H9 (cell line): ENCODE data around the gene SH2D2A. TPM values are rescaled to one million over a fixed set of nuclear protein-coding genes. Genes with fewer than 3 reads are reported as not detected.

Experiments
- DNase-seq: peaks from one replicate; pipeline ENCODE4 v3.0.0-alpha.2; 2017
- H2AFZ ChIP-seq: one replicate; pipeline ENCODE4 v1.6.1; 2013; ENCODE audit warnings: mild to moderate bottlenecking, low read length, control low read depth, moderate library complexity
- H2AK5ac ChIP-seq: 2 replicates; pipeline ENCODE4 v1.6.1; 2013; ENCODE audit warnings: low read length, control low read depth, mixed read lengths; ENCODE audit not compliant: insufficient read length
- H2BK120ac ChIP-seq: one replicate; pipeline ENCODE4 v1.6.1; 2013; ENCODE audit warnings: low read depth, mild to moderate bottlenecking, low read length, control low read depth, inconsistent platforms; ENCODE audit not compliant: poor library complexity, severe bottlenecking
- H2BK12ac ChIP-seq: 2 replicates; pipeline ENCODE4 v1.6.1; 2013; ENCODE audit warnings: low read length, control low read depth, mixed read lengths, low read depth; ENCODE audit not compliant: insufficient read length
- H2BK15ac ChIP-seq: 2 replicates; pipeline ENCODE4 v1.6.1; 2013; ENCODE audit warnings: low read depth, low read length, control low read depth
- H2BK20ac ChIP-seq: one replicate; pipeline ENCODE4 v1.6.1; 2013; ENCODE audit warnings: low read depth, mild to moderate bottlenecking, low read length, control low read depth, inconsistent platforms; ENCODE audit not compliant: poor library complexity, severe bottlenecking
- H2BK5ac ChIP-seq: 2 replicates; pipeline ENCODE4 v1.6.1; 2013; ENCODE audit warnings: low read length, control low read depth, mixed read lengths; ENCODE audit not compliant: insufficient read length
- H3K14ac ChIP-seq: 2 replicates; pipeline ENCODE4 v1.6.1; 2013; ENCODE audit warnings: low read length, control low read depth; ENCODE audit not compliant: insufficient read depth
- H3K18ac ChIP-seq: 2 replicates; pipeline ENCODE4 v1.6.1; 2013; ENCODE audit warnings: low read depth, mild to moderate bottlenecking, mixed read lengths, low read length, control low read depth; ENCODE audit not compliant: insufficient read length
- H3K23ac ChIP-seq: 2 replicates; pipeline ENCODE4 v1.6.1; 2013; ENCODE audit warnings: low read length, control low read depth, mixed read lengths, low read depth; ENCODE audit not compliant: insufficient read length
- H3K23me2 ChIP-seq: 2 replicates; pipeline ENCODE4 v1.6.1; 2013; ENCODE audit warnings: low read depth, mild to moderate bottlenecking, mixed read lengths, low read length, control low read depth; ENCODE audit not compliant: insufficient read length, poor library complexity, severe bottlenecking
- H3K27ac ChIP-seq: 2 replicates; pipeline ENCODE4 v1.5.1; 2013; ENCODE audit warnings: low read length, control low read depth, mixed read lengths, low read depth; ENCODE audit not compliant: insufficient read length
- H3K27me3 ChIP-seq: 2 replicates; pipeline ENCODE4 v1.6.1; 2013; ENCODE audit warnings: low read length, control low read depth, inconsistent platforms; ENCODE audit not compliant: insufficient read depth
- H3K4ac ChIP-seq: 2 replicates; pipeline ENCODE4 v1.6.1; 2013; ENCODE audit warnings: low read depth, mild to moderate bottlenecking, control low read depth, inconsistent platforms, low read length, moderate library complexity
- H3K4me1 ChIP-seq: 2 replicates; pipeline ENCODE4 v1.6.1; 2013; ENCODE audit warnings: low read length, control low read depth, inconsistent platforms; ENCODE audit not compliant: insufficient read depth
- H3K4me2 ChIP-seq: 2 replicates; pipeline ENCODE4 v1.6.1; 2013; ENCODE audit warnings: low read length, control low read depth, mixed read lengths; ENCODE audit not compliant: insufficient read length, insufficient read depth
- H3K56ac ChIP-seq: 2 replicates; pipeline ENCODE4 v1.6.1; 2013; ENCODE audit warnings: low read depth, mild to moderate bottlenecking, mixed read lengths, low read length, control low read depth; ENCODE audit not compliant: insufficient read length
- H3K79me1 ChIP-seq: 2 replicates; pipeline ENCODE4 v1.6.1; 2013; ENCODE audit warnings: low read depth, mild to moderate bottlenecking, moderate library complexity, low read length, control low read depth, inconsistent platforms; ENCODE audit not compliant: insufficient read depth, poor library complexity, severe bottlenecking
- H3K79me2 ChIP-seq: 2 replicates; pipeline ENCODE4 v1.6.1; 2013; ENCODE audit warnings: low read length, control low read depth, inconsistent platforms; ENCODE audit not compliant: insufficient read depth
- H3K9ac ChIP-seq: 2 replicates; pipeline ENCODE4 v1.6.1; 2013; ENCODE audit warnings: low read length, control low read depth, mixed read lengths; ENCODE audit not compliant: insufficient read length; ENCODE audit errors: extremely low read depth
- H3K9me3 ChIP-seq: one replicate; pipeline ENCODE4 v1.6.1; 2013; ENCODE audit warnings: low read depth, low read length, inconsistent platforms; ENCODE audit not compliant: control insufficient read depth
- H3T11ph ChIP-seq: one replicate; pipeline ENCODE4 v1.6.1; 2013; ENCODE audit warnings: mild to moderate bottlenecking, low read length, control low read depth, inconsistent platforms
- H4K20me1 ChIP-seq: one replicate; pipeline ENCODE4 v1.6.1; 2013; ENCODE audit not compliant: control insufficient read depth, insufficient read length, insufficient read depth
- H4K5ac ChIP-seq: 2 replicates; pipeline ENCODE4 v1.6.1; 2013; ENCODE audit warnings: low read depth, mild to moderate bottlenecking, mixed read lengths, low read length, control low read depth; ENCODE audit not compliant: insufficient read length
- H4K8ac ChIP-seq: replicated peaks from 2 replicates; pipeline ENCODE4 v1.6.1; 2013; ENCODE audit warnings: low read length, control low read depth, mixed read lengths, low read depth; ENCODE audit not compliant: insufficient read length
- H4K91ac ChIP-seq: 2 replicates; pipeline ENCODE4 v1.6.1; 2013; ENCODE audit warnings: low read depth, mild to moderate bottlenecking, moderate library complexity, mixed read lengths, low read length, control low read depth; ENCODE audit not compliant: insufficient read length
- H3K27ac Mint-ChIP-seq, 3 experiments: 2 replicates in 2 of 3; 3 replicates in 1 of 3; pipeline ENCODE4 v1.8.0; 2020 to 2021; ENCODE audit warnings: mixed read lengths in 3 of 3, mild to moderate bottlenecking in 1 of 3, moderate library complexity in 1 of 3
- H3K27me3 Mint-ChIP-seq: 2 replicates; pipeline ENCODE4 v1.8.0; 2021; ENCODE audit warnings: low read depth, mild to moderate bottlenecking, moderate library complexity, mixed read lengths
- H3K36me3 Mint-ChIP-seq, 3 experiments: 2 replicates in 2 of 3; 3 replicates in 1 of 3; pipeline ENCODE4 v1.8.0; 2020 to 2021; ENCODE audit warnings: low read depth in 3 of 3, mixed read lengths in 3 of 3; ENCODE audit not compliant: insufficient read depth in 1 of 3
- H3K4me1 Mint-ChIP-seq, 2 experiments: 2 replicates each; pipeline ENCODE4 v1.8.0; 2020; ENCODE audit warnings: mixed read lengths in 2 of 2
- H3K4me3 Mint-ChIP-seq, 2 experiments: 2 replicates in 1 of 2; 3 replicates in 1 of 2; pipeline ENCODE4 v1.8.0; 2020 to 2021; ENCODE audit warnings: mild to moderate bottlenecking in 2 of 2, mixed read lengths in 2 of 2, moderate library complexity in 1 of 2
- H3K9me3 Mint-ChIP-seq, 2 experiments: 2 replicates in 1 of 2; 3 replicates in 1 of 2; pipeline ENCODE4 v1.8.0; 2020; ENCODE audit warnings: mild to moderate bottlenecking in 2 of 2, mixed read lengths in 2 of 2, moderate library complexity in 1 of 2
- WGBS: extraction: QIAGEN DNeasy Blood & Tissue Kit; methylation state at CpG from one replicate; pipeline ENCODE4 v1.1.7; 2013; ENCODE audit warnings: missing lambda C conversion rate, low lambda C conversion rate, mixed read lengths; ENCODE audit not compliant: insufficient read length; ENCODE audit errors: extremely low coverage; 5-methylcytosine and 5-hydroxymethylcytosine counted together
- total RNA-seq: library from RNA; stranded (reverse); gene quantifications from 2 replicates; pipeline ENCODE4 v1.2.1, GENCODE V29; 2021
- TF ChIP-seq, protein P1 (sequence below): fragments of 200-600 bp; sonication (generic); conservative IDR thresholded peaks from 3 replicates; pipeline ENCODE4 v1.8.0; 2021; ENCODE audit warnings: antibody characterized with exemption, mild to moderate bottlenecking

SH2D2A gene
- total RNA-seq, 1 experiment from 2014 or later: 2.0 TPM

DNA sequence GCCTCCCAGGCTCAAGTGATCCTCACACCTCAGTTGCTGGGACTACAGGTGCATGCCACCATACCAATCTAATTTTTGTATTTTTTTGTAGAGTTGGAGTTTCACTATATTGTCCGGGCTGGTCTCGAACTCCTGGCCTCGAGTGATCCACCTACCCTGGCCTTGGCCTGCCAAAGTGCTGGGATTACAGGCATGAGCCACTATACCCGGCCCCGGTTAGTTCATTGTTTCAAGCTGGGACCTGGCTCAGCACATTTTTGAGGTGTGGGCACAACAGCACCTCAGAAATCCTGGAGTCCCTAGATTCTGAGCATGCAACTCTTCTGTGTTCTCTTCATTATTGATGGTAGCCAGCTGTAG, 21.3 kb downstream of the SH2D2A start:
- Histone ChIP-seq H4K20me1 (no peaks in the 10 kb centered on the region), H2BK20ac (no peak overlapping the region), H3K56ac (no peak overlapping the region), H3T11ph (no peak overlapping the region), H2BK5ac (no peak overlapping the region), H2AK5ac (no peak overlapping the region), H2BK15ac (no peak overlapping the region), H3K4ac (no peak overlapping the region), H3K9ac (no peak overlapping the region), H3K79me2 (no peaks in the 10 kb centered on the region), H4K8ac (no peak overlapping the region), H3K4me2 (no peak overlapping the region), H3K23ac (no peak overlapping the region), H2BK12ac (no peak overlapping the region), H2BK120ac (no peak overlapping the region), H3K79me1 (no peaks in the 10 kb centered on the region), H3K9me3 (no peaks in the 10 kb centered on the region), H3K23me2 (no peaks in the 10 kb centered on the region), H4K91ac (no peak overlapping the region), H3K27me3 (no peaks in the 10 kb centered on the region), H3K27ac (no peak overlapping the region), H3K18ac (no peak overlapping the region), H3K4me1 (no peaks in the 10 kb centered on the region), H4K5ac (no peak overlapping the region), H3K14ac (no peak overlapping the region), H2AFZ (no peak overlapping the region)
- no CpG with 5 or more reads among the region's 5 CpGs for WGBS
- no peak overlapping the region for H3K4me3 Mint-ChIP-seq
- H3K4me1 Mint-ChIP-seq: no peaks in the 10 kb centered on the region
- no peaks in the 10 kb centered on the region for H3K9me3 Mint-ChIP-seq
- no peaks in the 10 kb centered on the region for H3K27me3 Mint-ChIP-seq
- TF ChIP-seq, protein P1, sequence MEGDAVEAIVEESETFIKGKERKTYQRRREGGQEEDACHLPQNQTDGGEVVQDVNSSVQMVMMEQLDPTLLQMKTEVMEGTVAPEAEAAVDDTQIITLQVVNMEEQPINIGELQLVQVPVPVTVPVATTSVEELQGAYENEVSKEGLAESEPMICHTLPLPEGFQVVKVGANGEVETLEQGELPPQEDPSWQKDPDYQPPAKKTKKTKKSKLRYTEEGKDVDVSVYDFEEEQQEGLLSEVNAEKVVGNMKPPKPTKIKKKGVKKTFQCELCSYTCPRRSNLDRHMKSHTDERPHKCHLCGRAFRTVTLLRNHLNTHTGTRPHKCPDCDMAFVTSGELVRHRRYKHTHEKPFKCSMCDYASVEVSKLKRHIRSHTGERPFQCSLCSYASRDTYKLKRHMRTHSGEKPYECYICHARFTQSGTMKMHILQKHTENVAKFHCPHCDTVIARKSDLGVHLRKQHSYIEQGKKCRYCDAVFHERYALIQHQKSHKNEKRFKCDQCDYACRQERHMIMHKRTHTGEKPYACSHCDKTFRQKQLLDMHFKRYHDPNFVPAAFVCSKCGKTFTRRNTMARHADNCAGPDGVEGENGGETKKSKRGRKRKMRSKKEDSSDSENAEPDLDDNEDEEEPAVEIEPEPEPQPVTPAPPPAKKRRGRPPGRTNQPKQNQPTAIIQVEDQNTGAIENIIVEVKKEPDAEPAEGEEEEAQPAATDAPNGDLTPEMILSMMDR: no peak
- H3K27ac Mint-ChIP-seq: no peak overlapping the region
- peaks cover 41 to 87% (median 73%) of the 10 kb centered on the region in 3 experiments; a peak in 6 of 7 replicates for H3K36me3 Mint-ChIP-seq
- DNase-seq: no peak
